ENCODE measurements around the gene TRIM34.

- no peak for TF ChIP-seq EZH2phosphoT487 (IDR thresholded peaks at IDR 0.05; ENCODE audit: insufficient read depth, low read depth)
- TF ChIP-seq EZH2 (IDR thresholded peaks at IDR 0.05; ENCODE audit: insufficient read depth, poor library complexity, severe bottlenecking), result no peak
Observed at GRCh38 chr11:5658318-5658717, 33.5 kb downstream of the TRIM34 start.
